HCT116 (cell line): ENCODE results near the gene ECE2. TPM values are rescaled to one million over a fixed set of nuclear protein-coding genes. Genes with fewer than 3 reads are reported as not detected.

ENCODE experiments used
- ATAC-seq: fragments of 200-7000 bp; cut with Tn5 transposase; 2 replicates; pipeline ENCODE4 v1.9.1; 2020; ENCODE audit warnings: mild to moderate bottlenecking, moderate library complexity
- BruUV-seq: library from RNA; stranded (reverse); fragments of 400-500 nt; replicated peaks from 2 replicates; lab custom pipeline; 2021; lab: Mats Ljungman, UMichigan
- CTCF ChIA-PET: fragments of 300-600 bp; sonication (Branson Sonifier 250); formaldehyde crosslinking; loops from one replicate; lab custom pipeline; 2021; ENCODE audit warnings: antibody characterized with exemption; lab: Charles Lee
- POLR2A ChIA-PET: fragments of 300-600, 350-600 bp; sonication (Branson Sonifier 250); formaldehyde crosslinking; loops from one replicate; lab custom pipeline; 2021; ENCODE audit warnings: antibody characterized with exemption; lab: Charles Lee
- RAD21 ChIA-PET, 2 experiments: fragments of 300-600 bp; sonication (Branson Sonifier 250); formaldehyde crosslinking; loops; one replicate each; lab custom pipeline; 2023; ENCODE audit warnings: low total read pairs in 2 of 2; ENCODE audit not compliant: uncharacterized antibody in 2 of 2, unreplicated experiment in 2 of 2, low non-redundant PET in 1 of 2; lab: Charles Lee
- DNase-seq: peaks from one replicate; pipeline ENCODE4 v3.0.0-alpha.2; 2010; ENCODE audit warnings: low read depth, low spot score
- H2AFZ ChIP-seq: fragments of 200-600 bp; shearing (Covaris generic), sonication (generic); 2 replicates; pipeline ENCODE4 v1.6.1; 2017; ENCODE audit warnings: low read depth, mixed run types, mixed read lengths, antibody characterized with exemption, low read length; ENCODE audit not compliant: poor library complexity, severe bottlenecking
- H3K27ac ChIP-seq: 2 replicates; pipeline ENCODE4 v1.5.1; 2012; ENCODE audit warnings: low read depth, low read length
- H3K27me3 ChIP-seq: fragments of 200-600 bp; sonication (generic); 2 replicates; pipeline ENCODE4 v1.6.1; 2016; ENCODE audit warnings: mixed run types, low read length, mixed read lengths; ENCODE audit not compliant: insufficient read depth
- H3K36me3 ChIP-seq, 2 experiments: fragments of 200-500 bp in 1 of 2; fragments of 200-600 bp in 1 of 2; sonication (Bioruptor generic) in 1 of 2; sonication (generic) in 1 of 2; 2 replicates each; pipeline versions ENCODE4 v1.5.1 to v1.6.1; 2014 to 2016; ENCODE audit warnings: low read length in 2 of 2, inconsistent platforms in 1 of 2, mixed read lengths in 1 of 2, mixed run types in 1 of 2; ENCODE audit not compliant: insufficient read depth in 2 of 2, control insufficient read depth in 1 of 2
- H3K4me1 ChIP-seq, 2 experiments: fragments of 200-600 bp in 1 of 2; sonication (generic) in 1 of 2; 2 replicates each; pipeline versions ENCODE4 v1.5.1 to v1.6.1; 2012 to 2017; ENCODE audit warnings: low read length in 2 of 2, inconsistent platforms in 1 of 2, mild to moderate bottlenecking in 1 of 2, mixed read lengths in 1 of 2, mixed run types in 1 of 2, moderate library complexity in 1 of 2; ENCODE audit not compliant: insufficient read depth in 2 of 2, control insufficient read depth in 1 of 2
- H3K4me2 ChIP-seq: fragments of 200-600 bp; sonication (generic); 2 replicates; pipeline ENCODE4 v1.6.1; 2017; ENCODE audit warnings: mixed run types, low read length, mixed read lengths
- H3K4me3 ChIP-seq, 2 experiments: fragments of 200-600 bp in 1 of 2; sonication (generic) in 1 of 2; replicated peaks in 1 of 2; 2 replicates each; pipeline ENCODE4 v1.5.1; 2011 to 2016; ENCODE audit warnings: low read length in 2 of 2, control low read depth in 1 of 2, low read depth in 1 of 2, mild to moderate bottlenecking in 1 of 2, mixed read lengths in 1 of 2, mixed run types in 1 of 2
- H3K79me2 ChIP-seq: fragments of 200-600 bp; sonication (generic); 2 replicates; pipeline ENCODE4 v1.6.1; 2017; ENCODE audit warnings: mild to moderate bottlenecking, mixed run types, low read length, moderate library complexity, mixed read lengths; ENCODE audit not compliant: insufficient read depth
- H3K9ac ChIP-seq: fragments of 200-600 bp; sonication (generic); 2 replicates; pipeline ENCODE4 v1.6.1; 2016; ENCODE audit warnings: low read length, mixed read lengths
- H3K9me2 ChIP-seq: fragments of 200-600 bp; sonication (generic), shearing (Covaris generic); 2 replicates; pipeline ENCODE4 v1.6.1; 2017; ENCODE audit warnings: mixed run types, mild to moderate bottlenecking, moderate library complexity; ENCODE audit not compliant: insufficient read depth
- H3K9me3 ChIP-seq, 2 experiments: fragments of 200-500 bp in 1 of 2; fragments of 200-600 bp in 1 of 2; sonication (Bioruptor generic) in 1 of 2; sonication (generic) in 1 of 2; 2 replicates each; pipeline ENCODE4 v1.6.1; 2014 to 2017; ENCODE audit warnings: low read length in 2 of 2, mixed read lengths in 2 of 2, inconsistent platforms in 1 of 2, low read depth in 1 of 2, mild to moderate bottlenecking in 1 of 2, mixed run types in 1 of 2, moderate library complexity in 1 of 2; ENCODE audit not compliant: control insufficient read depth in 1 of 2, insufficient read depth in 1 of 2
- H4K20me1 ChIP-seq: fragments of 200-600 bp; sonication (generic), shearing (Covaris generic); 2 replicates; pipeline ENCODE4 v1.6.1; 2017; ENCODE audit warnings: mixed run types, mild to moderate bottlenecking, moderate library complexity; ENCODE audit not compliant: insufficient read depth
- ATF3 ChIP-seq: IDR thresholded peaks from 2 replicates; pipeline ENCODE4 v1.6.1; 2012
- CBX3 ChIP-seq: IDR thresholded peaks from 2 replicates; pipeline ENCODE4 v1.6.1; 2012; ENCODE audit warnings: low read depth
- CEBPB ChIP-seq: IDR thresholded peaks from 2 replicates; pipeline ENCODE4 v1.6.1; 2012; ENCODE audit warnings: low read depth
- CTCF ChIP-seq, 3 experiments: fragments of 200-600 bp in 1 of 3; sonication (generic) in 1 of 3; IDR thresholded peaks in 2 of 3; conservative IDR thresholded peaks in 1 of 3; 2 replicates each; pipeline ENCODE4 v1.5.1; 2012 to 2017; ENCODE audit warnings: low read depth in 2 of 3, low read length in 2 of 3, antibody characterized with exemption in 1 of 3, borderline replicate concordance in 1 of 3, control low read depth in 1 of 3, mild to moderate bottlenecking in 1 of 3, mixed read lengths in 1 of 3, mixed run types in 1 of 3, moderate library complexity in 1 of 3; ENCODE audit not compliant: insufficient read depth in 1 of 3
- EGR1 ChIP-seq: IDR thresholded peaks from 2 replicates; pipeline ENCODE4 v1.6.1; 2012; ENCODE audit warnings: low read depth
- ELF1 ChIP-seq: IDR thresholded peaks from 2 replicates; pipeline ENCODE4 v1.6.1; 2012; ENCODE audit warnings: low read depth, borderline replicate concordance
- EZH2 ChIP-seq: fragments of 200-600 bp; sonication (generic); IDR thresholded peaks from 2 replicates; pipeline ENCODE4 v1.6.1; 2017; ENCODE audit warnings: antibody characterized with exemption, mixed run types
- FOSL1 ChIP-seq: IDR thresholded peaks from 2 replicates; pipeline ENCODE4 v1.6.1; 2012; ENCODE audit warnings: low read depth
- JUND ChIP-seq: IDR thresholded peaks from 2 replicates; pipeline ENCODE4 v1.6.1; 2012
- POLR2A ChIP-seq: IDR thresholded peaks from 2 replicates; pipeline ENCODE4 v1.7.0; 2011; ENCODE audit warnings: borderline replicate concordance; ENCODE audit not compliant: insufficient read depth, insufficient read length; ENCODE audit errors: extremely low read depth
- POLR2AphosphoS5 ChIP-seq: IDR thresholded peaks from 2 replicates; pipeline ENCODE4 v1.6.1; 2011; ENCODE audit warnings: mild to moderate bottlenecking, low read depth, low read length, moderate library complexity
- RAD21 ChIP-seq: IDR thresholded peaks from 2 replicates; pipeline ENCODE4 v1.6.1; 2012; ENCODE audit warnings: low read depth, mild to moderate bottlenecking
- SIN3A ChIP-seq: IDR thresholded peaks from 2 replicates; pipeline ENCODE4 v1.6.1; 2012; ENCODE audit warnings: low read depth
- SP1 ChIP-seq: IDR thresholded peaks from 2 replicates; pipeline ENCODE4 v1.6.1; 2012; ENCODE audit warnings: low read depth
- SRF ChIP-seq: IDR thresholded peaks from 2 replicates; pipeline ENCODE4 v1.6.1; 2012; ENCODE audit warnings: low read depth
- TCF7L2 ChIP-seq: IDR thresholded peaks from 2 replicates; pipeline ENCODE4 v1.7.0; 2011; ENCODE audit warnings: borderline replicate concordance, inconsistent platforms; ENCODE audit not compliant: insufficient read depth, insufficient read length; ENCODE audit errors: extremely low read depth
- YY1 ChIP-seq: IDR thresholded peaks from 2 replicates; pipeline ENCODE4 v1.6.1; 2011; ENCODE audit warnings: low read length, low read depth, moderate library complexity, mild to moderate bottlenecking; ENCODE audit not compliant: insufficient replicate concordance; ENCODE audit errors: extremely low read depth
- ZFX ChIP-seq: fragments of 450-650 bp; IDR thresholded peaks from 2 replicates; pipeline ENCODE4 v1.6.1; 2017
- ZNF274 ChIP-seq: fragments of 200-500 bp; sonication (Bioruptor generic); IDR thresholded peaks from 2 replicates; pipeline ENCODE4 v1.6.1; 2014; ENCODE audit warnings: mild to moderate bottlenecking, low read depth, low read length, inconsistent platforms
- intact Hi-C: fragments of 100-400 bp; cut with micrococcal nuclease; formaldehyde crosslinking; loops from 2 replicates; pipeline ENCODE4 v1.10.0; 2022
- total RNA-seq: library from RNA; stranded (reverse); gene quantifications from one replicate; pipeline ENCODE4 v1.2.1, GENCODE V29; 2021; ENCODE audit not compliant: unreplicated experiment

Gene ECE2
- total RNA-seq, 1 experiment from 2014 or later = not detected

- H3K27me3 ChIP-seq = no peaks in the 10 kb centered on the region
- POLR2A ChIA-PET = no interaction called here
- no peaks in the 10 kb centered on the region for H4K20me1 ChIP-seq
- TF ChIP-seq SP1 (no peak), YY1 (no peak), ELF1 (no peak), ZNF274 (no peak), ZFX (no peak), JUND (no peak), CBX3 (no peak), SRF (no peak), SIN3A (no peak), TCF7L2 (no peak), POLR2AphosphoS5 (no peak), ATF3 (no peak), FOSL1 (no peak), CEBPB (no peak), CTCF (IDR thresholded peaks at IDR 0.05 in 2 of 3, conservative IDR thresholded peaks at IDR 0.05 in 1 of 3; ENCODE audit: borderline replicate concordance in 1 of 3, insufficient read depth in 1 of 3, low read depth in 2 of 3, low read length in 2 of 3) (no peak), POLR2A (no peak), EZH2 (no peak), EGR1 (no peak), RAD21 (no peak)
- CTCF ChIA-PET = interaction anchor here (1.0 kb wide), 1 partner anchor 9 kb away, joined by 4 read pairs; the partner anchor contains the start of gene EEF1AKMT4
- BruUV-seq = no TSS peak
- no peak overlapping the region for H2AFZ ChIP-seq
- H3K9ac ChIP-seq = no peak overlapping the region
- no peaks in the 10 kb centered on the region for H3K79me2 ChIP-seq
- intact Hi-C loops = no loop called here
- H3K9me3 ChIP-seq = no peaks in the 10 kb centered on the region
- no peak overlapping the region for H3K4me2 ChIP-seq
- H3K36me3 ChIP-seq = no peaks in the 10 kb centered on the region; a peak in 1 of 4 replicates
- no peak overlapping the region for H3K27ac ChIP-seq
- no peak for ATAC-seq
- no peak for DNase-seq
- H3K9me2 ChIP-seq = no peaks in the 10 kb centered on the region
- H3K4me3 ChIP-seq = no peak overlapping the region
- RAD21 ChIA-PET = no interaction called here
- peaks cover 3 to 24% of the 10 kb centered on the region in 2 experiments; a peak in 3 of 4 replicates for H3K4me1 ChIP-seq
These were observed 16.9 kb upstream of the ECE2 start for GRCh38 chr3:184258926-184259325.
